Middle frontal gyrus (tissue), 1 donor: ENCODE data around the gene DNASE2.
"Not testable (repeated sequence)": the region's sequence is repeated elsewhere in the genome, so short reads cannot be mapped to it uniquely, and the experiment has no call there.

Experiments used
- DNase-seq: peaks from one replicate; pipeline ENCODE4 v3.0.0-alpha.2; 2015; ENCODE audit warnings: low spot score; ENCODE audit errors: extremely low spot score

Gene DNASE2

DNA sequence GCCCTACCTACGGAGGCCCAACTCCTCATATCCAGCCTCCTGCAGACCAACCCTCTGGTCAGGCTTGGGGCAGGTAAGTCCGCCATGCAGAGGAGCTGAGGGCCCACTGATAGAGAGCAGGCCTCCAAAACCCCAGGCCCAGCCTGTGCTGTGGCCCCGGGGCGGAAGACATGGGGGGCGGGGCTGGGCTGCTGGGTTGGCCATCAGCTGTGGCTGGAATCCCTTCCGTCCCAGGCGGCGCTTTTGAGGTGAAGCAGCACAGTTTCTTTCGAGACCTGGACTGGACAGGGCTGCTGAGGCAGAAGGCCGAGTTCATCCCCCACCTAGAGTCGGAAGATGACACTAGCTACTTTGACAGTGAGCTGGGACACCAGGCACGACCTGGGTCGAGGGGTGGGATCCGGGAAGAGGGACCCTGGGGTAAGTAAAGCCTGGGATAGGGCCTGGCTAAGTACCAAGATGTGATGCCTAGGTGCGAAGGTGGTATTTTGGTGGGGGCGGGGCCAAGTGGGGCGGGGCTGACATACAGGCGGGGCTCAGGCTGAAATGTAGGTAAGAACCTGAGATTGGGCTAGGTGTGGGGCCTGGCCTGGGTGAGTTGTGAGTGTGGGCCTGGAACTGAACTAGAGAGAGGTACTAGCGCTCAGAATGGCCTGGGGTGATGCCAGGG is 15.4 kb downstream of the DNASE2 start:
- DNase-seq, result no peak

DNA sequence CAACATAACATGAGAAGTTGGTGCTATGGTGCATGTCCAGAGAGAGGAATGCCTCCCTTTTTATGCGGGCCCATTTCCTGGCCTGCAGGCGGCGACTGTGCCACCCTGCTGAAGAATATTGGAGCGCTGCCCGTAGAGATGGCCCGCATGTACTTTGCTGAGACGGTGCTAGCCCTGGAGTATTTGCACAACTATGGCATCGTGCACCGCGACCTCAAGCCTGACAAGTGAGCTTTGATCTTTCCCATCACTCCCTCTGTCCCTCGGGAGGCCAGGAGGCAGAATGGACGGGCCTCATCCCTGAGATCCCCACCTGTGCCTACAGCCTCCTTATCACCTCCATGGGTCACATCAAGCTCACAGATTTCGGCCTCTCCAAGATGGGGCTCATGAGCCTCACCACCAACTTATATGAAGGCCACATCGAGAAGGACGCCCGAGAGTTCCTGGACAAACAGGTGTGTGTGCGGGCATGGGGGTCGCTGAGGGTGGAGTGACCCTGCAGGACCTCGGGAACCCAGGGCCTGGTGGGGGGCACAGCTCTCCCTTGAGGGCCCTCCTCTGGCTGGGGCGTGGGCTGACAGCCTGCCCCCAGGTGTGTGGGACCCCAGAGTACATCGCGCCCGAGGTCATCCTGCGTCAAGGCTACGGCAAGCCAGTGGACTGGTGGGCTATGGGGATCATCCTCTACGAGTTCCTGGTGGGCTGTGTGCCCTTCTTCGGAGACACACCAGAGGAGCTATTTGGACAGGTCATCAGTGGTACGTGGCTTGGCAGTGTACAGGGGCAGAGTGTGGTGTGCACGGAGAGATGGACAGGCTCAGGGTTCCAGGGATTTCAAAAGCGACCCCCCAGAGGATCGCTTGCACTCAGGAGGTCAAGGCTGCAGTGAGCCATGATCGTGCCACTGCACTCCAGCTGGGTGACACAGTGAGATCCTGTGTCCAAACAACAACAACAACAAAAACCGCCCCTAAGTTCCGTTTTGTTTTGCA is 16.2 kb downstream of the DNASE2 start:
- DNase-seq, result no peak

DNA sequence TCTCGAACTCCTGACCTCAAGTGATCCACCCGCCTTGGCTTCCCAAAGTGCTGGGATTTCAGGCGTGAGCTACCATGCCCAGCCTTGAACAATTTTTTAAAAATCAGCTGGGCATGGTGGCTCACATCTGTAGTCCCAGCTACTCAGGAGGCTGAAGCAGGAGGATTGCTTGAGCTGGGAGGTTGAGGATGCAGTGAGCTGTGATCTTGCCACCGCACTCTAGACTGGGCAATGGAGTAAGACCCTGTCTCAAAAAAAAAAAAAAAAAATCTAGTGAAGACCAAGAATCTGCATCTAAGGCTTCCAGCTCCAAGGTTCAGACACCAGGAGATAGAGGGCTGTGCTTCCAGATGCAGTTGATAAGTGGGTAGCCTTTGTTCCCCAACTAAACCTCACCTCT is 17.1 kb downstream of the DNASE2 start:
- DNase-seq, result no peak

DNA sequence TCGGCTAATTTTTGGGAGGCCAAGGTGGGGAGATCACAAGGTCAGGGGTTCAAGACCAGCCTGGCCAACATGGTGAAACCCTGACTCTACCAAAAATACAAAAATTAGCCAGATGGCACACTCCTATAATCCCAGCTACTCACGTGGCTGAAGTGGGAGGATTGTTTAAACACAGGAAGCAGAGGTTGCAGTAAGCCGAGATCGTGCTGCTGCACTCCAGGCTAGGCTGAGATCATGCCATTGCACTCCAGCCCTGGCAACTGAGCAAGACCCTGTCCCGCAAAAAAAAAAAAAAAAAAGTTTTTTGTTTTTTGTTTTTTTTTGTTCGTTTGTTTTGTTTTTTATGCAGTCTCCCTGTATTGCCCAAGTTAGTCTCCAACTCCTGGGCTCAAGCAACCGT is 21.7 kb downstream of the DNASE2 start:
- DNase-seq, result no peak

DNA sequence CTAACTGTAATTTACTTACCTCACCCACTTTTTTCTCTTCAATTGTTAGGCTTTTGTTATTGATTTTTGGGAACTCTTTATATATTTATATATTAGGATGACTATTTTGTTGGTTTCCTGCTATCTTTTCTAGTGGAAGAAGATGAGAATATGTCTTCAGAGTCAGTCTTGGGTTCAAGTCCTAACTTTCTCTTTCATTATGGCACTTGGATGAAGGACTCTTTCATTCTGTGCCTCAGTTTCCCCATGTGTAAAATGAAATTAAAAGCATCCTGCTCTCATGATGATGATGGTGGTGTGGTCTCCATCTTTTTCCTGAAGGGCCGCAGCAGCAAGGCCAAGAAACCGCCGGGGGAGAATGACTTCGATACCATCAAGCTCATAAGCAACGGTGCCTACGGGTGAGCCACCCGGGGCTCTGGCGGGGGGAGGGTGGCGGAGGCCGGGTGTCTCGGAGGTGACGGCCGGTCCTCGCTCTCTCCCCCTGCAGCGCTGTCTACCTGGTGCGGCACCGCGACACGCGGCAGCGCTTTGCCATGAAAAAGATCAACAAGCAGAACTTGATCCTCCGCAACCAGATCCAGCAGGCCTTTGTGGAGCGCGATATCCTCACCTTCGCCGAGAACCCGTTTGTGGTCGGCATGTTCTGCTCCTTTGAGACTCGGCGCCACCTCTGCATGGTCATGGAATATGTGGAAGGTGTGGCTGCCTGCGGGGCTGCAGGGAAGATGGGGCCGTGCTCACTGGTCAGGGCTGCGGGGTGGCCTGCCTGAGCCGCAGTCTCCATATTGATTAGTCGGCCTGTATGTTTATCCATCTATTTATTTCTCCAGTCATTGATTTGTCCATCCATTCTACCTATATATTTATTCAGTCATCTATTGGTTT is 23.0 kb downstream of the DNASE2 start:
- DNase-seq, result no peak

DNA sequence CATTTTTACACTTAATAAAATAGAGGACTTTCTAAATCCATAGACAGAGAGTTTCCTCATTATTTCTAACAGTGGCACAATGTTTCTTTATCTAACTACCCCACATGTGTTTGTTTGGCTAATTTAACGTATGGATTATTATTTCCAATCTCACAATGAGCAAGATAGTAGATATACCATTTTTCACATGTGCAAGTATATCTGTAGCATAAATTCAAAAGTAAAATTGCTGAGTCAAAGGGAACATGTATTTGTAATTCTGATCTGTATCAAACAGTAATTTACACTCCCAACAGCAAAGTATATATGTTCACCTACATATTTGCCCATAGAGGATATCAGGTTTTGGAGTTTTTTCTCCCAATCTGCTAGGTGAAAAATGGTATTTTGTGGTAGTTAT is 24.6 kb downstream of the DNASE2 start:
- DNase-seq, result no peak

DNA sequence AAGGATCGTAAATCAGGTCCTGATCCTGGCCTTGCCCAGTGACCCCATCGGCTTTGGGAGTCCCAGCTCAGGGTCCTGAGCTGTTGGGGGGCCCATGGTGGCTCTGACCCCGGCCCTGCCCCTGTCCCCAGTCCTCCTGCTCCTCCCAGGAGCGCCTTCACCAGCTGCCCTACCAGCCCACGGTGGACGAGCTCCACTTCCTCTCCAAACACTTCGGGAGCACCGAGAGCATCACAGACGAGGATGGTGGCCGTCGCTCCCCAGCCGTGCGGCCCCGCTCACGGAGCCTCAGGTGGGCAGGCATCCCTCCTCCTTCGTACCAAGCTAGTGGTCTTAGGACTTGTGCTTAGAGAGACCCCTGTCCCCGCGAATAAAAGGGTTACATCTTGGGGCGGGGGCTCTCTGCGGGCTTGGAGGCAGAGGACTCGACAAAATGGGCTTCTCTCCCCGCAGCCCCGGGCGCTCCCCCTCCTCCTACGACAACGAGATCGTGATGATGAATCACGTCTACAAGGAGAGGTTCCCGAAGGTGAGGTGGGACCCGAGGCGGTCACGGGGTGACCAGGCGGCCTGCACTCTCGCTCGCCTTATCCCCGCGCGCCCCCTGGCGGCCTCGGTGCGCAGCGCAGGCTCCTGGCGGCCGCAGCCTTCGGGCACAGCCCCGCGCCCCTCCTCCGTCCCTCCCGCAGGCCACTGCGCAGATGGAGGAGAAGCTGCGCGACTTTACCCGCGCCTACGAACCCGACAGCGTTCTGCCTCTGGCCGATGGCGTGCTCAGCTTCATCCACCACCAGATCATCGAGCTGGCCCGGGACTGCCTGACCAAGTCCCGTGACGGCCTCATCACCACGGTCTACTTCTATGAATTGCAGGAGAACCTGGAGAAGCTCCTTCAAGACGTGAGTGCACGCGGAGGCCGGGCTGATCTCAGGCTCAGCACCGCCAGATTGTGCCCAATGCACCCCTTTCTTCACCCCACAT is 33.8 kb downstream of the DNASE2 start:
- DNase-seq, result peak; percentile 48

DNA sequence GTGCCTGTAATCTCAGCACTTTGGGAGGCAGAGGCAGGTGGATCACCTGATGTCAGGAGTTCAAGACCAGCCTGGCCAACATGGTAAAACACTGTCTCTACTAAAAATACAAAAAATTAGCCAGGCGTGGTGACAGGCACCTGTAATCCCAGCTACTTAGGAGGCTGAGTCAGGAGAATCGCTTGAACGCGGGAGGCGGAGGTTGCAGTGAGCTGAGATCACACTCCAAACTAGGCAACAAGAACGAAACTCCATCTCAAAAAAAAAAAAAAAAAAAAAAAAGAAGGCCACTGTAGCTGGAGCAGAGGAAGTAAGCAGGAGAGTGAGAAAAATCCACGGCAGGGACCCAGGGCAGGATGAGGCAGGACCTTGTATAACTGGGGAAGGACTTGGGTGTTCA is 34.6 kb downstream of the DNASE2 start:
- DNase-seq, result not testable (repeated sequence)

DNA sequence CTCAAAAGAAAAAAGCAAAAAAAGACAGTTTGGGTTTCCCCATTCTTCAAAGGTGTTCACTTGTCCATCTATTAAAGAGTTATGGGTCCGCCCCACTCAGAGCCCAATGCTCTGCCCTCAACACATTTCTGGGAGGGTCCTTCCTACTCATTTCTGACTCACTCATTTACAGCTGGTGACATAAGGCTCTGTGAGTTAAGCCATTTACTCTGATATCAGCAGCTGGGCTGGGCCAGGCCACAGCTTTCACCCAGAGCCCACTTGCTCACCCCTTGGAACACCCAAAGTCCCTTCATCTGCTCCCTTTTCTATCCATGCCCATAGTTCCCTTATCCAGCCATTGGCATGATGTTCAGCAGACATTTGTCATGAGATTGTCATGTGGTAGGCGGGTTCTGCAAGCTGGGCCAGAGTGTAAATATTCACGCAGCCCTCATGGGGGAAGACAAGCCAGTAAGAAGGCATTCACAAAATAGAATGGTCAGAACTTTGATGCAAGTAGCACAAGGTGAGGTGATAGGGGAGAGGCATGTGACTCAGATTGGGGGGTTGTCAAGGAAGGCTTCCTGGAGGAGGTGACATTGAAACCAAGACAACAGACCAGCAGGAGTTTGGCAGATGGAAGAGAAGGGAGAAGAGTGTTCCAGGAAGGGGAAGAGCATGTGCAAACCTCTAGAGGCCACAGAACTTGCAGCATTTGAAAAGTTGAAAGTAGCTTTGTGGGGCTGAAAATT is 37.1 kb downstream of the DNASE2 start:
- DNase-seq, result no peak

DNA sequence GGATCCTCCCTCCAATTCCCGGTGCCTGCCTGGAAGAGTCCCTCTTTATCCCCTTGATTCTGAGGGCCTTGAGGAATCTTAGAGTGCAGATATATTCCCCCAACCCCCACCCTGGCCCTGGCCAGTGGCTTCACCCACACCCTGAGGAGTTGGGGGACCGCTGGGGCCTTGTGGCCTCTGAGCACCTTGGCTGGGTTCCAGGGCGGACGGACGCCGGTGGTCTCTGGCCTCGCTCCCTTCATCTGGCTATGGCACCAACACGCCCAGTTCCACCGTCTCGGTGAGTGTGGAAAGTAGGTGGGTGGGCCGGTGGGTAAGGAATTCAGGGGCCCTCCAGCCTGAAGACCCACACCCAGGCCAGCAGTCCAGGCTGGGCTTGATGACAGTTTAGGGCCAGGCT is 37.9 kb downstream of the DNASE2 start:
- DNase-seq, result no peak

DNA sequence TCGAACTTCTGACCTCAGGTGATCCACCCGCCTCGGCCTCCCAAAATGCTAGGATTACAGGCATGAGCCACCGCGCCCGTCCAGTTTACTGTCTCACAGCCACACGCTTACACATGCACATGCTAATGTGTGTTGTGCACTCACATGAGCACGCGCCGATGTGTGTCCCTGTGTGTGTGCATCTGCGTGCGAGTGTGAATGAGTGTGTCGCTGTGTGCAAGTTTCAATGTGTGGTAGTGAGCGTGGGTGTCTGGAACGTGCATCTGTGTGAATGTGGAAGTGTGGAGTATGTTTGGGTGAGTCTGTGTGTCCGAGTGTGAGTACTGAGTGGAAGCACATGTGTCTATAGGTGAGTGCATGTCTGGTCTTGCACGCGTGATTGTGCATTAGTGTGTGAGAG is 38.7 kb downstream of the DNASE2 start:
- DNase-seq, result no peak

DNA sequence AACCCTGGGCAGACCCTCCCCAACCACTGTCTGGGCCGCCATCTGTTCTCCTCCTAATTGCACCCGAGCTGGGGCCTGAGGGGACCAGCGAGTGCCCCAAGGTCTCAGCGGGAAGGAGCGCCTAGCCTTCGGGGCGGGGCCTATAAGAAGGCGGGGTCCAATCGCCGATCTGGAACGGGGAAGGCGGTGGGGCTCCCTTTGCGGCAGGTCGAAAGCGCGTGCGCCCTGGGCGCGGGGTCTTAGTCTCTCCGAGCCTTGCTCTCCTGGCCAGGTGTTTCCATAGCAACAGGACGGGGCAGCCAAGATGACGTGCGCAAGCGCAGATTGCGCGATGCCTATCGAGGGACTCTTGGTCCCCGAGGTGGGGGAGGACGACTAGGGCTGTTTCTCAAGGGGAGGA is 40.2 kb downstream of the DNASE2 start:
- DNase-seq, result no peak

DNA sequence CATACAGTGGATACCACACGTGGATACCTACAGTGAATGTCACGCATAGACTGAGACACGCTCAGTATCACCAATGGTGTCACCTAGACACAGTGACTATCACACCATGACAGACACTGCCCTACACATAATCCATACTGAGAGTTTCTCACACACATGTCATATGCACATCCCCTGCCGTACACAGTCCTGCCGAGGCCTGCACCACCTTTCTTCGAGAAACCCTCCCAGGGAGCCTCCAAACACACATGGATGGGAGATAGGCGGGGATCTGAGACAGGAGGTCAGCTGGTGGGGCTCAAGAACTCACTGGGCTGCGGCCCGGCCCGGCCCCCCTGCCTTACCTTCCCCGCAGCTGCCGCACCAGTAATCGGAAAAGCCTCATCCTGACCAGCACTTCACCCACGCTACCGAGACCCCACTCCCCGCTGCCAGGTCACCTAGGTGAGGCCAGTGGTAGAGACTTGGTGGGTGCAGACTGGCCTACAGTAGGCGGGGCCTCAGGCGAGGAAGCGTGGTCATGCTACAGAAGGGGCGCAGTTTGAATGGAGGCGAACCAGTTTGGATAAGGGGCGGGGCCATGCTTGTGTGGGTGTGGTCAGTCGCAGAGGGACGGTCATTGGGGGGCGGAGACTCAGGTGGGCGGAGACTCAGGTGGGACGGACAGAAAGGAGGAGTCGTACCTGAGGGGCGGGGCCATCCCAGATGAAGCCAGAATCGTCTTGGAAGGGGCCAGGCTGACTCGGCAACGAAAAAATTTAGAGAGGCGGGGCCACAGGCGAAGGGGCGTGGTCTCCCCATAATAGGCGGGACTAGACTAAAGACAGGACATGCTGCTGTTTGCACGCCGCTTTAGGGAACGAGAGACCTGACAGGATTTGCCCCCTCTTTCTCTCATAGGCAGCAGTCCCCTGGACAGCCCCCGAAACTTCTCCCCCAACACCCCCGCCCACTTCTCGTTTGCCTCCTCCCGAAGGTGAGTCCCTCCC is 40.9 kb downstream of the DNASE2 start:
- DNase-seq, result no peak

DNA sequence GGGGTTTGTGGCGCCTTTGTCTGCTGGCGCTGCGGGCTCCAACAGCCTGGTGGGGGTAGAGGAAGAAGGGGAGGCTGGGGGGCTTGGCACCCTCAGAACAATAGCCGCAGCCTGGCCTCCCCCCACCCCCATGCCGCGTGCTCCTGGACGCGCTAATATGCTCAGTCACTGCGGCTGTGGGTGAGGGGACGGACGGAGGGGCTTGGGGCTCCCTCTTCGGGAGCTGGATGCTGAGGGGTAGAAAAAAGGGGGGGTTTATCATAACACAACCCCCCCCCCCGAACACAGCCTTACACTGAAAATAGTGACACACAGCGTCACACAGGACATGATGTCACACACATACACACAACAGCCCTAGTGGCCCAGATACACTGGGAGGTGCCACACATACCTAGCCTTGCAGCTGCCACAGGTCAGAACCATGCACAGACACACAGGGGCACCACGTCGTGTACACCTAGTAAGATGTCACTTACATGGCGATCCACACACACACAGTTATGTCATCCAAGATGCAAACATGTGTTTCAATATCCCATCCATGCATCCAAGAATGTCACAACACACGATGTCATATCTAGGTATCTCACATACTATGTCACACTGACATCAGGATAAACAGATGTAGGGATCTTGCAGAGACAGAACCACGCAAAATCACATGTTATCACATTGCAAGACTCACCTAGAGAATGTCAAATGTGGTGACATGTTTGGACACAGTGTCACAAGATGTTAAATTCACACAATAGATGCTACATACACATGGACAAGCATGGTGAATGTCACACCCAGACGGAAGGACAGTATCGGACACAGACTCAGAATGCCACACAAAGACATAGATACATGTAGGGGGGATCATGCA is 42.1 kb downstream of the DNASE2 start:
- no peak for DNase-seq

DNA sequence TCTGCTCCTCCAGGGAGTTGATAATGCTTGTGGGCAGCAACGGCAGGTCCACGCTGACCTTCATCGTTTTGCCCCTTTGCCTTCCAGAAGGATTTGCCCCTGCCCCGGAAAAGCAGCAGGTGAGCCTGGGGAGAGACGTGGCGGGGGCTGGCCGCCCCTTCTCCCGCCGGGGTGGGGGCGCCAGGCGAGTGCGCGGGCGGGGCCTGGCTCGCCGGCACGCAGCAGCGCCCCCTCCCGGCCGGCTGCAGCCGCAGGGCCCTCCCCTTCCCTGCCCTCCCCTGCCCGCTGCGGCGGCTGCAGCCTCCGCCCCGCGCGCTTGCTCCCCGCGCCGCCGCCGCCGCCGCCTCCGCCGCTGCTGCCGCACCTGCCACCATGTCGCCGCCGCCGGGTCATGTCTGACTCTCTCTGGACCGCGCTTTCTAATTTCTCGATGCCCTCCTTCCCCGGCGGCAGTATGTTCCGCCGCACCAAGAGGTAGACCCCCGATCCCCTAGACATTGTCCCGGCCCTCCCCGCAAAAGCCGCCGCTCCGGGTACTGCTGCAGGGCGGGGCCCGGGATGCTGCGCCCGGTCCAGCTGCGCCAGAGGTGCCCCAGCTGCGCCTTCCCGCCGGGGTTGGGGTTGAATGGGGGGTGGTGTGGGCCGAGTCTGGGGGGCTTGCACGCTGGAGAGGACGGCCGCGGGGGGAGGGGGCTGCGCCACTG is 42.9 kb downstream of the DNASE2 start, which contains the start of gene MAST1:
Gene MAST1 (plus strand): TSS at position 334 of the 704 bp plus-strand sequence. CDS start 58 bp downstream, at position 392.
- peak; percentile 42 for DNase-seq

DNA sequence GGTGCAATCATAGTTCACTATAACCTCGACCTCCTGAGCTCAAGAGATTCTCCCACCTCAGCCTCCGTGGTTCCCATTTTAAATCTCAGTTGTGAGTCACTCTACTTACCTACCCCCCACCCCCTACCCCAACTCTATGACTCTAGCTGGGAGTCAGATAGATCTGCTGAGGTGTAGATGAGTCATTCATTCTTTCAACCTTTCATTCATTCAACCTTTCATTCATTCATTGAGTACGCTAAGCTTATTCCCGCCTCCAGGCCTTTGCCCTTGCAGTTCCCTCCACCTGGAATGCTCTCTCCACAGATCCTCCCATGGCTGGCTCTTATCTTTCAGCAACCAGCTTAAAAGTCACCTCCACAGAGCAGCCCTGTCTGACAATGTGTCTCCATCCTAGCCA is 44.0 kb downstream of the DNASE2 start:
- no peak for DNase-seq

DNA sequence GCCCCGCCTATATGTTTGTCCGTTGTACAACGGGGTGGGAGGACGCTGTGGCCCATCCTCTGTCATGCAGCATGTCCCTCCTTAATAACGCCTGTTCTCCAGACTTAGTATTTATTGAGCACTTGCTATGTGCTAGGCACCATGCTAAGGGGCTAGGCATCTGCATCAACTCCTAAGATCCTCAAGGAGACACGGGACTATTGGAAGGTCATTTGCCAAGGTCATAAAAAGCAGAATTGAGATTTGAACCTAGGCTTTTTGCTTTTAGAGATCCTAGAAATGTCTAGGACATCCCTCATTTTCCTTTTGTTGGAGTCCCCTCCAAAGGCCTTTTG is 44.8 kb downstream of the DNASE2 start:
- DNase-seq, result no peak
